Measurements from ENCODE around the gene DIABLO.

Gene DIABLO

GRCh38 chr12:122202017-122202416 is 23.8 kb downstream of the DIABLO start:
- H3K4me3 ChIP-seq (ENCODE audit: low read depth, low read length): no peak overlapping the region
- no peaks in the 10 kb centered on the region for H3K79me2 ChIP-seq (ENCODE audit: control insufficient read depth, insufficient read depth, low read length, unreplicated experiment)
- no peak overlapping the region for H2AFZ ChIP-seq (ENCODE audit: low read length, unreplicated experiment)
- H3K4me1 ChIP-seq (ENCODE audit: control insufficient read depth, insufficient read depth, low read length, unreplicated experiment): peaks cover 5% of the 10 kb centered on the region
- H3K27ac ChIP-seq (ENCODE audit: low read depth, low read length): no peak overlapping the region
- H3K36me3 ChIP-seq (ENCODE audit: insufficient read depth, low read length): no peaks in the 10 kb centered on the region
- peaks cover 20% of the 10 kb centered on the region for H3K27me3 ChIP-seq (ENCODE audit: insufficient read depth, low read length)

DNA sequence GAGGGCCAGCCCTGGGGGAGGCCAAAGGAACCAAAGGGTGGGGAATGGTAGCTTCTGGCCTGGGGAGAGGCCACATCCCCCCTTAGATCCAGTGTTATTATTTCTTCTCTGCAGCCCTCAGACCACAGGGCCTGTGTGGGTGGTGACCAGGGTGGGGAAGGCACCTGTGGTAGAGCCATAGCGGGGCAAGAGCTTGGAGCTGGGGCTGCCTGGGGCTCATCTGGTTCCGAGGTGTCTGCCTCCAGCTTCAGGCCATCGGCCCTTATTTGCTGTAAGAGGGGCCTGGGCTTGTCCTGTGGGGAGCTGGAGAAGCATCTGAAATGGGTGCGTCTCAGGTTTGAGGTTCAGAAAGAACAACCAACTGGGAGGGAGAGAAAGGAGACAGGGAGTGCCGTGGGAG is 24.5 kb downstream of the DIABLO start:
- Histone ChIP-seq H3K36me3 (ENCODE audit: insufficient read depth, low read length) (no peaks in the 10 kb centered on the region), H3K4me3 (ENCODE audit: low read depth, low read length) (no peak overlapping the region), H3K79me2 (ENCODE audit: control insufficient read depth, insufficient read depth, low read length, unreplicated experiment) (no peaks in the 10 kb centered on the region), H3K27ac (ENCODE audit: low read depth, low read length) (no peak overlapping the region), H3K27me3 (ENCODE audit: insufficient read depth, low read length) (peaks cover 20% of the 10 kb centered on the region), H2AFZ (ENCODE audit: low read length, unreplicated experiment) (no peak overlapping the region), H3K4me1 (ENCODE audit: control insufficient read depth, insufficient read depth, low read length, unreplicated experiment) (peaks cover 5% of the 10 kb centered on the region)

DNA sequence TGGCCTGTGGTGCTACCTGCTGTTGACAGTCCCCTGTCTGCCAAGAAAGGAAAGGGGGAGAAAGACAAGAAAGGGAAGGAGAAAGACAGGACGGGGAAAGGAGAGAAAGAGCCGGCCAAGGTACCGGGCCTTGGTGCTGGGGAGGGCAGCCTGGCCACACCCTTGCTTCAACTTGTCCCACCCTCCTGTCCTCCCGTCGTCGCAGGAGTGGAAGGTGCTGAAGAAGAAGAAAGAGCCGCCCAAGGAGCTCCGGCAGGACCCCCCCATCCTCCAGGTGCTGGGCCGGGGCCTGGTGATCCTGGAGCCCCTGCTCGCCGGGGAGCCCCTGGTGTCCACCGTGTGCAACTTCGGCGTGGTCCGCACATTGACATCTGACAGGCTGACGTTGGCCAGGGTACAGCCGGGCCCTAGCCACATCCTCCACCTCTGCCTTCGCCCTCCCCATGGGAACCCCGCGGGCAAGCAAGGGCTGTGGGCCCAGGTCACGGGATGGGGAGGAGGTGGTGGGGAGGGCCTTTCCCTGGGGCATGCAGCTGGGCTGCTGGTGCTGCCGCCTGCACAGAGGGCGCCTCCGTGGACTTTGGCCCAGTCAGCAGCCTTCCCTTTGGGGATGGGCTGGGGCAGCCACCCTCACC is 25.2 kb downstream of the DIABLO start:
- Histone ChIP-seq H3K36me3 (ENCODE audit: insufficient read depth, low read length) (no peaks in the 10 kb centered on the region), H3K79me2 (ENCODE audit: control insufficient read depth, insufficient read depth, low read length, unreplicated experiment) (no peaks in the 10 kb centered on the region), H3K27me3 (ENCODE audit: insufficient read depth, low read length) (peaks cover 20% of the 10 kb centered on the region), H3K27ac (ENCODE audit: low read depth, low read length) (no peak overlapping the region), H3K4me3 (ENCODE audit: low read depth, low read length) (no peak overlapping the region), H3K4me1 (ENCODE audit: control insufficient read depth, insufficient read depth, low read length, unreplicated experiment) (peaks cover 5% of the 10 kb centered on the region), H2AFZ (ENCODE audit: low read length, unreplicated experiment) (no peak overlapping the region)

DNA sequence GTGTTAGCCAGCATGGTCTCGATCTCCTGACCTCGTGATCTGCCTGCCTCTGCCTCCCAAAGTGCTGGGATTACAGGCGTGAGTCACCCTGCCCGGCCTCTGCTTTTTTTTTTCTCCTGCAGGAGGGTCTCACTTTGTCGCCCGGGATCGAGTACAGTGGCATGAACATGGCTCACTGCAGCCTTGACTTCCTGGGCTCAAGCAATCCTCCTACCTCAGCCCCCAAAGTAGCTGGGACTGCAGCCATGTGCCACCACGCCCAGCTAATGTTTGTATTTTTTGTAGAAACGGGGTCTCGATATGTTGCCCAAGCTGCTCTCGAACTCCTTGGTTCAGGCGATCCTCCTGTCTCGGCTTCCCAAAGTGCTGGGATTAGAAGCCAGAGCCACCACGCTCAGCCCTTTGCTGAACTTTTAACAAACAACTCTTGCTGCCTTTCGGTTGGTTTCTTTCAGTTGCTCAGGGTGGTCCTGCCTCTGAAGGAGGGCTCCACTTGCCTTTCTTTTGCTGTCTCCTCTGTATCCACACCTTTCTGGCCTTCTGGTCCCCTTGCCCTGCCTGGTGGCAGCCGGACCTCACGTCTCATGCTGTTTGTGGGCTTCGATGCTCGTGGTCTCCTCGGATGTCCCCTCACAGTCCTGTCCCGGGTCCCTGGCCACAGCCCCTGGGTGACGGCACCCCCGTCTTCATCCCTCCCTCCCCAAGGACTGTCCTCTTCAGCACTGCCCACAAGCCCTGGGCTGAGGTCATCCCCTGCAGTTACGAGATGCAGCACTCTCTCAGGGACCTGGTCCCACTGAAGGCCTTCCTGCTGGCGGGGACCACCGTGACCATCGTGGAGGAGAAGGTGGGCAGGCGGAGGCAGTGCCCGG is 26.1 kb downstream of the DIABLO start:
- no peak overlapping the region for H3K27ac ChIP-seq (ENCODE audit: low read depth, low read length)
- H2AFZ ChIP-seq (ENCODE audit: low read length, unreplicated experiment): no peak overlapping the region
- H3K36me3 ChIP-seq (ENCODE audit: insufficient read depth, low read length): no peaks in the 10 kb centered on the region
- no peaks in the 10 kb centered on the region for H3K79me2 ChIP-seq (ENCODE audit: control insufficient read depth, insufficient read depth, low read length, unreplicated experiment)
- H3K4me3 ChIP-seq (ENCODE audit: low read depth, low read length): no peak overlapping the region
- H3K4me1 ChIP-seq (ENCODE audit: control insufficient read depth, insufficient read depth, low read length, unreplicated experiment): peaks cover 5% of the 10 kb centered on the region
- H3K27me3 ChIP-seq (ENCODE audit: insufficient read depth, low read length): peaks cover 14% of the 10 kb centered on the region

- Histone ChIP-seq H2AFZ (ENCODE audit: low read length, unreplicated experiment) (no peak overlapping the region), H3K36me3 (ENCODE audit: insufficient read depth, low read length) (no peaks in the 10 kb centered on the region), H3K27ac (ENCODE audit: low read depth, low read length) (no peak overlapping the region), H3K27me3 (ENCODE audit: insufficient read depth, low read length) (no peaks in the 10 kb centered on the region), H3K4me1 (ENCODE audit: control insufficient read depth, insufficient read depth, low read length, unreplicated experiment) (peaks cover 5% of the 10 kb centered on the region), H3K4me3 (ENCODE audit: low read depth, low read length) (no peak overlapping the region), H3K79me2 (ENCODE audit: control insufficient read depth, insufficient read depth, low read length, unreplicated experiment) (no peaks in the 10 kb centered on the region)
Observed at GRCh38 chr12:122197612-122197966, 28.3 kb downstream of the DIABLO start.

DNA sequence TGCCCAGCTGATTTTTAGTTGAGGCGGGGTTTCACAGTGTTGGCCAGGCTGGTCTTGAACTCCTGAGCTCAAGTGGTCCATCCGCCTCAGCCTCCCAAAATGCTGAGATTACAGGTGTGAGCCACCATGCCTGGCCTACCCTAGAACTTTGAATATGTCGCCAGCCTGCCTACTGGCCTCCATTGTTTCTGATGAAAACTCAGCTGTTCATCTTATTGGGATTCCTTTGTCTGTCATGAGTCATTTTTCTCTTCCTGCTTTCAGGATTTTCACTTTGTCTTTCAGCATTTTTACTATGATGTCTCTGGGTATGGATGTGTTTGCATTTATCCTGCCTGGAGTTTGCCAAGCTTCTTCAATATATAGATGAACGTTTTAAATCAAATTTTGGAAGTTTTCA is 30.4 kb downstream of the DIABLO start:
- Histone ChIP-seq H3K27ac (ENCODE audit: low read depth, low read length) (no peak overlapping the region), H3K4me1 (ENCODE audit: control insufficient read depth, insufficient read depth, low read length, unreplicated experiment) (peaks cover 5% of the 10 kb centered on the region), H3K79me2 (ENCODE audit: control insufficient read depth, insufficient read depth, low read length, unreplicated experiment) (no peaks in the 10 kb centered on the region), H3K4me3 (ENCODE audit: low read depth, low read length) (no peak overlapping the region), H2AFZ (ENCODE audit: low read length, unreplicated experiment) (no peak overlapping the region), H3K27me3 (ENCODE audit: insufficient read depth, low read length) (no peaks in the 10 kb centered on the region), H3K36me3 (ENCODE audit: insufficient read depth, low read length) (no peaks in the 10 kb centered on the region)

DNA sequence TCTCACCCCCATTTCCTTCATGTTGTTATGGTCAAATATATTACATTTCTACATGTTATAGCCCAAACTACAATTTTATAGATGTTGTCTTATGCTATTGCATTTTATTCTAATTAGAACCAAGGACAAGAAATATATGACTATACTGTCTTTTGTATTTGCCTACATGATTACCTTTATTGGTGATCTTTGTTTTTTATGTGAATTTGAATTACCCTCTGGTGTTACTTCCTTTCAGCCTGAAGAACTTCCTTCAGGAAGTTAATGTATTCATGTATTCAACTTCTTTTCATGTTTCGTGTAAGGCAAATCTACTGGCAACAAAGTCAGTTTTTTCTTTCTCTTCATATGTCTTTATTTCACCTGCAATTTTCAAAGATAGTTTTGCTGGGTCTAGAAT is 31.0 kb downstream of the DIABLO start:
- H3K79me2 ChIP-seq (ENCODE audit: control insufficient read depth, insufficient read depth, low read length, unreplicated experiment): no peaks in the 10 kb centered on the region
- no peaks in the 10 kb centered on the region for H3K27me3 ChIP-seq (ENCODE audit: insufficient read depth, low read length)
- H3K27ac ChIP-seq (ENCODE audit: low read depth, low read length): no peak overlapping the region
- peaks cover 5% of the 10 kb centered on the region for H3K4me1 ChIP-seq (ENCODE audit: control insufficient read depth, insufficient read depth, low read length, unreplicated experiment)
- H2AFZ ChIP-seq (ENCODE audit: low read length, unreplicated experiment): no peak overlapping the region
- no peak overlapping the region for H3K4me3 ChIP-seq (ENCODE audit: low read depth, low read length)
- H3K36me3 ChIP-seq (ENCODE audit: insufficient read depth, low read length): no peaks in the 10 kb centered on the region

GRCh38 chr12:122192441-122192840 is 33.4 kb downstream of the DIABLO start:
- Histone ChIP-seq H2AFZ (ENCODE audit: low read length, unreplicated experiment) (no peak overlapping the region), H3K4me3 (ENCODE audit: low read depth, low read length) (no peak overlapping the region), H3K27ac (ENCODE audit: low read depth, low read length) (no peak overlapping the region), H3K4me1 (ENCODE audit: control insufficient read depth, insufficient read depth, low read length, unreplicated experiment) (peaks cover under 1% of the 10 kb centered on the region), H3K36me3 (ENCODE audit: insufficient read depth, low read length) (no peaks in the 10 kb centered on the region), H3K79me2 (ENCODE audit: control insufficient read depth, insufficient read depth, low read length, unreplicated experiment) (no peaks in the 10 kb centered on the region), H3K27me3 (ENCODE audit: insufficient read depth, low read length) (no peaks in the 10 kb centered on the region)

- Histone ChIP-seq H3K4me3 (ENCODE audit: low read depth, low read length) (no peak overlapping the region), H3K27me3 (ENCODE audit: insufficient read depth, low read length) (no peaks in the 10 kb centered on the region), H2AFZ (ENCODE audit: low read length, unreplicated experiment) (no peak overlapping the region), H3K79me2 (ENCODE audit: control insufficient read depth, insufficient read depth, low read length, unreplicated experiment) (no peaks in the 10 kb centered on the region), H3K36me3 (ENCODE audit: insufficient read depth, low read length) (no peaks in the 10 kb centered on the region), H3K4me1 (ENCODE audit: control insufficient read depth, insufficient read depth, low read length, unreplicated experiment) (no peaks in the 10 kb centered on the region), H3K27ac (ENCODE audit: low read depth, low read length) (no peak overlapping the region)
Observed at GRCh38 chr12:122190842-122191668, 34.8 kb downstream of the DIABLO start.

GRCh38 chr12:122189626-122190475 is 36.0 kb downstream of the DIABLO start:
- Histone ChIP-seq H3K4me1 (ENCODE audit: control insufficient read depth, insufficient read depth, low read length, unreplicated experiment) (no peaks in the 10 kb centered on the region), H2AFZ (ENCODE audit: low read length, unreplicated experiment) (no peak overlapping the region), H3K27me3 (ENCODE audit: insufficient read depth, low read length) (no peaks in the 10 kb centered on the region), H3K4me3 (ENCODE audit: low read depth, low read length) (no peak overlapping the region), H3K79me2 (ENCODE audit: control insufficient read depth, insufficient read depth, low read length, unreplicated experiment) (no peaks in the 10 kb centered on the region), H3K36me3 (ENCODE audit: insufficient read depth, low read length) (no peaks in the 10 kb centered on the region), H3K27ac (ENCODE audit: low read depth, low read length) (no peak overlapping the region)
